Epithelial cell of proximal tubule (primary cell): Measurements from ENCODE around the gene KRT17. TPM values are rescaled to one million over a fixed set of nuclear protein-coding genes. Genes with fewer than 3 reads are reported as not detected.

Source experiments
- DNase-seq: peaks from one replicate; pipeline ENCODE4 v3.0.0-alpha.2; 2011; ENCODE audit warnings: low read depth
- H3K4me3 ChIP-seq: 2 replicates; pipeline ENCODE4 v1.5.1; 2011; ENCODE audit warnings: low read depth, mild to moderate bottlenecking, low read length
- CTCF ChIP-seq: conservative IDR thresholded peaks from 2 replicates; pipeline ENCODE4 v1.5.1; 2012; ENCODE audit warnings: low read depth, mild to moderate bottlenecking, low read length
- total RNA-seq: library from RNA; depleted of rRNA; stranded (reverse); fragments of >200 nt; gene quantifications from 2 replicates; pipeline ENCODE4 v1.2.3, GENCODE V29; 2015

The KRT17 gene
- total RNA-seq, 1 donor from 2014 or later, result 20.8 TPM

- H3K4me3 ChIP-seq, result no peak overlapping the region
- TF ChIP-seq CTCF, result no peak
- DNase-seq, result no peak
Observed at GRCh38 chr17:41653421-41653820, 29.0 kb upstream of the KRT17 start.

GRCh38 chr17:41652461-41652970 is 28.1 kb upstream of the KRT17 start:
- no peak for DNase-seq
- no peak overlapping the region for H3K4me3 ChIP-seq
- no peak for TF ChIP-seq CTCF

GRCh38 chr17:41651625-41652460 is 27.5 kb upstream of the KRT17 start:
- DNase-seq, result no peak
- no peak for TF ChIP-seq CTCF
- H3K4me3 ChIP-seq, result no peak overlapping the region

DNA sequence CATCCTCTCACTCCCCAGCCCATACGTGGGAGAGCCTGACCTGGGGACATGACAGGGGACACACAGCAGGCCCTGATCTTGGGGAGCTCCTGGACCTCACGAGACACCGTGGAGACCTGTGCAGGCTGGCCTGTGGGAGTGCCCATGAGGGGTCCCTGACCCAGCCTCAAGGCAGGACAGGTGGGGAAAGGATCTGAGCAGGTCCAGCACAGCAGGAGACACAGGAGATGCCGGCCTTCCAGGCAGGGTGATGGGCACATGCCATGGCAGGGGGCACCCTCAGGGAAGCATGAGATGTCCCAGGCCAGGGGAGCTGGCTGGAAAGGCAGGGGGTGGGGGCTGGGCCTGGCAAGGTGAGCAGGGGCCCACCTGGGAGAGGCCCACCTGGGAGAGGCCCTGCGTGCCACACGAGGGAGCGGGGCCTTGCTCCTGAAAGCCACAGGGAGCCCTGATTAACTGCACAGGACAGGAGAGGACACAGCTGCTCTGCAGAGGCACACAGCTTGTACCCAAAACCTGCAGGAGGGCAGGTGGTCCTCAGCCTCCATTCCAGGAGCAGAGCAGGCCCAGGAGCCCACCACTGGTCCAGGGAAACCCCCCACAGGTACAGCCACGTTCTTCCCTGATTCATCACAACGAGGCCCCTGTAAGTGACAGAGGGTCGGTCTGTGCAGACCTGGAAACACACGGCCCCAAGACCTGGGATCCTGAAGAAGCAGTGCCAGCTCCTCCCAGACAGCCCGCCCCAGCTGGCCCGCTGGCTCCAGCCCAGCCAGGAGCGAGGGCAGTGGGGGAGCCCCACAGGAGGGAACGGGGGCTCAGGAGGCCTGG is 26.6 kb upstream of the KRT17 start:
- TF ChIP-seq CTCF, result no peak
- no peak overlapping the region for H3K4me3 ChIP-seq
- no peak for DNase-seq

DNA sequence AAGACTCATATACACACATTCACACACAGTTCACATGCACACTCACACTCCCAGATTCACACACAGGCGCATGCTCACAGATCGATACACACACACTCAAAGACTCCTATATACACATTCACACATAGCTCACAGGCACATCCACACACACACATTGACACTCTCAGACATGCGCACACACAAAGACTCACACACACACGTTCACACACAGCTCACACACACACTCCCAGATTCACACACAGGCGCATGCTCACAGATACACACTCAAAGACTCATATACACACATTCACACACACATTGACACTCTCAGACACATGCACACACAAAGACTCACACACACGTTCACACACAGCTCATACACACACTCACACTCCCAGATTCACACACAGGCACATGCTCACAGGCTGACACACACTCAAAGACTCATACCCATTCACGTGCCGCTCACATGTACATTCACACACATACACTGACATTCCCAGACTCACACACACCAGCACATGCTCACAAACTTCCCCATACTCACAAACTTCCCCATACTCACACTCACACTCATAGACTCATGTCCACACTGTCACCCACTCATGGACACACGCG is 25.6 kb upstream of the KRT17 start:
- no peak overlapping the region for H3K4me3 ChIP-seq
- DNase-seq, result no peak

More for the DNA sequence above, 25.6 kb upstream of the KRT17 start:
- TF ChIP-seq CTCF, result no peak
